ENCODE data around the gene CSMD2.

DNA sequence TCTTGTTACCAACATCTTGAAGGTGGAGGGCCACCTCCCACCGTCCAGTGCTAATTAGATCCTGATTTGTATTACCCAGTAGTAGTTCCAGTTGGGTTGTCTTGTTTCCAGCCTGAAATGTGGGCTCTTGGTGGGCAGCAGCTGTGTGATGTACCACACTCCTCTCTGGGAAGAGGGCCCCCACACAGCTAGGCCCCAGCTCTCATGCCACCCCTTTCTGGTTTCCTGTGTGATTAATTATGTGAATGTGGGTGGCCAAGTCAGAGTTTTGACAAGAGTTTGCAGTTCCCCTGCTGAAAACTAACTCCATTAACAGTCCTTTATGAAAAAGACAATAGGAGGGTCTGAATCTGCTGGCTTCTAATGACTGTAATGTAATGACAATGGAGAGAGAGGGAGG is 297.3 kb downstream of the CSMD2 start:
- TF ChIP-seq CTCF (IDR thresholded peaks at IDR 0.05; ENCODE audit: insufficient read depth, low read length, poor library complexity, severe bottlenecking) (no peak), EZH2phosphoT487 (conservative IDR thresholded peaks at IDR 0.05; ENCODE audit: low read length) (no peak)
